Lung (tissue), 12 donors: ENCODE data around the gene OR13G1. TPM values are rescaled to one million over a fixed set of nuclear protein-coding genes. Genes with fewer than 3 reads are reported as not detected.
"Not testable (repeated sequence)": the region's sequence is repeated elsewhere in the genome, so short reads cannot be mapped to it uniquely, and the experiment has no call there.

Experiments used
- ATAC-seq: fragments of 200-7000 bp; cut with Tn5 transposase; one replicate; pipeline ENCODE4 v1.9.1; 2020; ENCODE audit warnings: moderate number of reproducible peaks; ENCODE audit not compliant: insufficient read depth, low FRiP score
- DNase-seq, 3 donors: peaks; one replicate each; pipeline ENCODE4 v3.0.0-alpha.2; 2013 to 2017
- H3K27ac ChIP-seq, 2 donors: one replicate each; pipeline ENCODE4 v1.5.1; 2013; ENCODE audit warnings: mild to moderate bottlenecking in 2 of 2, moderate library complexity in 2 of 2, control low read depth in 1 of 2, inconsistent platforms in 1 of 2, low read depth in 1 of 2, low read length in 1 of 2
- H3K27me3 ChIP-seq, 3 donors: one replicate each; pipeline ENCODE4 v1.5.1; 2013; ENCODE audit warnings: low read length in 2 of 3; ENCODE audit not compliant: control insufficient read depth in 3 of 3, insufficient read depth in 3 of 3
- H3K36me3 ChIP-seq, 4 donors: one replicate each; pipeline ENCODE4 v1.5.1; 2013; ENCODE audit warnings: low read length in 4 of 4, mild to moderate bottlenecking in 1 of 4, moderate library complexity in 1 of 4; ENCODE audit not compliant: control insufficient read depth in 4 of 4, insufficient read depth in 4 of 4
- H3K4me1 ChIP-seq, 5 donors: one replicate each; pipeline ENCODE4 v1.5.1; 2013; ENCODE audit warnings: low read length in 5 of 5, mild to moderate bottlenecking in 2 of 5, moderate library complexity in 1 of 5; ENCODE audit not compliant: control insufficient read depth in 5 of 5, insufficient read depth in 5 of 5
- H3K4me3 ChIP-seq: one replicate; pipeline ENCODE4 v1.5.1; 2013; ENCODE audit warnings: mild to moderate bottlenecking, control low read depth, moderate library complexity
- H3K9ac ChIP-seq, 2 donors: one replicate each; pipeline ENCODE4 v1.5.1; 2013; ENCODE audit warnings: low read length in 2 of 2, control low read depth in 1 of 2; ENCODE audit not compliant: insufficient read depth in 1 of 2
- H3K9me3 ChIP-seq, 4 donors: one replicate each; pipeline ENCODE4 v1.5.1; 2013; ENCODE audit warnings: low read length in 3 of 4, mild to moderate bottlenecking in 1 of 4, moderate library complexity in 1 of 4; ENCODE audit not compliant: control insufficient read depth in 4 of 4, insufficient read depth in 3 of 4
- CTCF ChIP-seq: IDR thresholded peaks from 2 replicates; pipeline ENCODE4 v1.5.1; 2012; ENCODE audit warnings: mild to moderate bottlenecking; ENCODE audit errors: control extremely low read depth, extremely low read depth
- WGBS, 2 donors: extraction: QIAGEN DNeasy Blood & Tissue Kit; methylation state at CpG; one replicate each; pipeline ENCODE4 v1.1.7; 2013; 5-methylcytosine and 5-hydroxymethylcytosine counted together
- polyA plus RNA-seq, 2 donors: library from polyadenylated mRNA; stranded (reverse); fragments of 200-250 nt; gene quantifications; one replicate each; pipeline ENCODE4 v1.2.1, GENCODE V29; 2013
- total RNA-seq, 2 donors: library from RNA; depleted of rRNA in 1 of 2; stranded (reverse); fragments of >200 nt in 1 of 2; gene quantifications; one replicate each; pipeline ENCODE4 v1.2.1, GENCODE V29; 2014 to 2021
- donor health status: control.
- donor health status: control.
- donor health status: Bipolar disorder and iron deficiency.
- donor health status: healthy.
- donor health status: DM: yes; HTN: yes; CAD: no.

Gene OR13G1
- total and polyA plus RNA-seq, 4 donors: not detected

- Histone ChIP-seq H3K27ac (no peak overlapping the region), H3K36me3 (no peaks in the 10 kb centered on the region), H3K4me1 (no peaks in the 10 kb centered on the region), H3K9me3 (peaks cover 0 to 4% (median 0%) of the 10 kb centered on the region in 4 donors), H3K4me3 (no peak overlapping the region), H3K27me3 (no peaks in the 10 kb centered on the region), H3K9ac (no peak overlapping the region)
- no peak for ATAC-seq
- DNase-seq: no peak
- 93 to 94% methylated on average over 7 of the region's 7 CpGs for WGBS, 2 donors
- TF ChIP-seq CTCF: no peak
These were observed 34.2 kb upstream of the OR13G1 start for GRCh38 chr1:247713753-247714152.

DNA sequence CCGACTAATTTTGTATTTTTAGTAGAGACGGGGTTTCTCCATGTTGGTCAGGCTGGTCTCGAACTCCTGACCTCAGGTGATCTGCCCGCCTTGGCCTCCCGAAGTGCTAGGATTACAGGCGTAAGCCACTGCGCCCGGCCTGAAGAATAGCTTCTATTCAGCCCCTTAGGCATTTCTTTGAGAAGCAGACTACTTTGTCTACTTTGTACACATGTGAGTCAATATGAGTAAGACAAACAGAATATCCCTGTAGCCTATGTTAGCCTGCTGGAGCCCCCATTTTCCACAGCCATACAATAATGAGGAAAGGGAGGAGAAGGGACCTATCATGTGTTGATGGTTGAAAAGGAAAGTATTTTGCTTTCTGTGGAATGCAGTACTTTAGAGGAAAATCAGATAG lies 31.1 kb upstream of the OR13G1 start:
- not testable (repeated sequence) for ATAC-seq, H3K4me3 ChIP-seq, H3K27me3 ChIP-seq, H3K4me1 ChIP-seq, H3K9ac ChIP-seq, H3K36me3 ChIP-seq, DNase-seq, H3K27ac ChIP-seq, H3K9me3 ChIP-seq
- 93 to 95% methylated on average over 8 of the region's 8 CpGs for WGBS, 2 donors

- Histone ChIP-seq H3K4me1 (no peaks in the 10 kb centered on the region), H3K9ac (no peak overlapping the region), H3K36me3 (no peaks in the 10 kb centered on the region), H3K4me3 (no peak overlapping the region), H3K27me3 (no peaks in the 10 kb centered on the region), H3K27ac (no peak overlapping the region), H3K9me3 (peaks cover 0 to 12% (median 0%) of the 10 kb centered on the region in 4 donors)
- WGBS, 2 donors: 27 to 39% methylated on average over 1 of the region's 1 CpG
- DNase-seq (no peak), ATAC-seq (no peak)
- no peak for TF ChIP-seq CTCF
These were observed 21.8 kb upstream of the OR13G1 start for GRCh38 chr1:247701338-247701737.

- DNase-seq (peak; percentile 15 to 40 (median 21)), ATAC-seq (no peak)
- H3K4me1 ChIP-seq: no peaks in the 10 kb centered on the region
- H3K4me3 ChIP-seq: no peak overlapping the region
- TF ChIP-seq CTCF: no peak
- no peaks in the 10 kb centered on the region for H3K9me3 ChIP-seq
- no peak overlapping the region for H3K27ac ChIP-seq
- H3K9ac ChIP-seq: no peak overlapping the region
- no peaks in the 10 kb centered on the region for H3K36me3 ChIP-seq
- WGBS, 2 donors: 33 to 39% methylated on average over 7 of the region's 7 CpGs
- no peaks in the 10 kb centered on the region for H3K27me3 ChIP-seq
These were observed 1.9 kb upstream of the OR13G1 start for GRCh38 chr1:247681288-247681897.
